ENCODE measurements around the gene UBE2E1.
"Not testable (repeated sequence)": the region's sequence is repeated elsewhere in the genome, so short reads cannot be mapped to it uniquely, and the experiment has no call there.

The UBE2E1 gene

DNA sequence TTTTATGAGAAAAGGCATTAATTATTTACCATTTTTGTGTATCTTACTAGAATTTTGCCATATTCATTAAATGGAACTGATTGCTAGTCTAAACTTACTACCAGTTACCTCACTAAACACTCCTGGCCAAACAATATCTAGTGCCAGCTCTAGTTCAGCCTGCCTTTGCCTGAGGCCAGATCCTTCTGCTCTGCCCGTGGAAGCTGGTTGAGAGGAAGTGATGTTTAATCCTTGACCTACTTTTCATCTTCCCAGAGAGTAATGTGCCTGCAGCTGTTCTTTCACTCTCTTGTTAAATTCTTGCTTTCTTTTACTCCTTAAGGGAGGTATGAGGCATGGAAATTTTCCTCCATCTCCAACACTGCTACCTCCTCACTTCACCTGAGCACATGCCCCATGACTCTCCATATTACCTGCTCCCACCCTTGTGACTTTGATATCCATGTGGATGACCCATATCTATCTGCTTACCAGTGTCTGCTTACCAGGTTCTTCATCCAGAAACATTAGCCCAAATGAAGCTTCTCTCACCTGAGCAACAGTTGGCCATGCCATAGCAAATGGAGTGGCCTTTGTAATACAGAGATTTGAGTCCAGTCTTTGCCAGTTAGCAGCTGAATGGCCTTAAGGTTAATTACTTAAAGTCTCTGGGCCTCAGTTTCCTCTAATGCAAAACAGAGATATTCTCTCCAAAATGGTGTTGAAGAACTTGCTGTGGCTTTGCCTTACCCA lies 53.4 kb downstream of the UBE2E1 start:
- DNase-seq, result no peak

DNA sequence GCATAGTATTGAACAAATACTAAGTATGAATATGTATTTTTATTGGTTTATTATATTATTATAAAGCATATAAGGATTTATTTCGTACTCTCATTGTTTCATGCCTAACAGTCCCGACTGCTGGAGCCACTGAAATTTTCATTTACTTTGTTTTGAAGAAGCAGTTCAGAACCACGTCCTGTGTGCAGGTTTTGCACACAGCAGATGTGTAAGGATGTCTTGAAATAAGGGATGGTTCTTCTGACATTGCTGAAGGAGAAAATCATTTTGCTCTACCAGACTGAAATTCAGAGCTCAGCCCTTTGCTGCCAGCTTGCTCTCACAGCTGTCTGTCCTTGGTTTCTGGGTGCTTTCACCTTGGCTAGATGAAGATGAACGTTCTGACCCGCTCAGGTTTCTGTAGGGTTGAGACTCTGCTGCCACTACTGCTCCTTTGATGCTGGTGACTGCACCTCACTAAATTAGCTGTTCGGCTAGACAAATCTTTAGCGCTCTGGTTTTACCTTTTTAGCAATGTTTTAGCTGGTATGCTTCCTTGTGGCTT lies 54.2 kb downstream of the UBE2E1 start:
- DNase-seq, result no peak

DNA sequence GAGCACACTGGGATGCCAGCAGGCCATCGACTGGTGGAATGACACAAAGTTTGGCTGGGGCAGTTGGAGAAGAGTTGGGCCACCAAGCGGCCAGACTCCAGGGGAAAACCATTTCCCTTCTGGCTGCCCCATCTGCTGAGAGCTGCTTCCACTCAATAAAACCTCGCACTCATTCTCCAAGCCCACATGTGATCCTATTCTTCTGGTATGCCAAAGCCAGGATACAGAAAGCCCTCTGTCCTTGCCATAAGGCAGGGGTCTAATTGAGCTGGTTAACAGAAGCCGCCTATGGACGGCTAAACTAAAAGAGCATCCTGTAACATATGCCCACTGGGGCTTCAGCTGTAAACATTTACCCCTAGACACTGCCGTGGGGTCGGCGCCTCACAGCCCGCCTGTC lies 55.9 kb downstream of the UBE2E1 start:
- no peak for DNase-seq

DNA sequence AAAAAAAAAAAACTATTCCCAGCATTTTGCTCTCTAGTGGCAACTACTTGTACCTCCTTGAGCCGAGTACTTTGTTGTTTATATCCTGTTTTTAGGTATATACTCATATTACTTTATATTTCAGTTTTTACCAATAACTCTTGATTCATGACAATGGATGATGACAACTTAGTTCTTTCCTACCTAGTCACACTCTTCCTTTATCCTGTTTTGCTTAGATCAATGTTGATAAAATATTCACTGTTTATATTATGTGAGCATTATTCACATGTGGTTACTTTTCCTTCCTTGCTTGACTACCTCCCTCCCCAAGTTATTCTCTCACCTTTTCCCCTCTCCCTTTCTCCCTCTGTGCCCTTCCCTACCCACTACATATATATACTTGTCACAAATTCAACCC lies 57.3 kb downstream of the UBE2E1 start:
- DNase-seq, result no peak

DNA sequence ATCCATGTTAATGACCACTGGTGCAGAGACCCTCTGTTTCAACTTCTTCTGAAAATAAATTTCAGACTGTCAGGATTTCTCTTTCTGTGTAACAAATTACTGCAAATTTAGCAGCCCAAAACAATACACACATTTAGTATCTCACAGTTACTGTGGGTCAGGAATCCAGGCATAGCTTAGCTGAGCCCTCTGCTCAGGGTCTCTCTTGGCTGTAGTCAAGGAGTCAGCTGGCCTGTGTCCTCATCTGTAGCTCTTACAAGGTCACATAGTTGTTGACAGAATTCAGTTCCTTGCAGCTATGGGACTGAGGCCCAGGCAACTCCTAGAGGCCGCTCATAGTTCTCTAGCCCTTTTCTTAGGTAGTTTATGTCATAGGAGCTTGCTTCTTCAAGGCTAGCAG lies 59.2 kb downstream of the UBE2E1 start:
- DNase-seq, result no peak

DNA sequence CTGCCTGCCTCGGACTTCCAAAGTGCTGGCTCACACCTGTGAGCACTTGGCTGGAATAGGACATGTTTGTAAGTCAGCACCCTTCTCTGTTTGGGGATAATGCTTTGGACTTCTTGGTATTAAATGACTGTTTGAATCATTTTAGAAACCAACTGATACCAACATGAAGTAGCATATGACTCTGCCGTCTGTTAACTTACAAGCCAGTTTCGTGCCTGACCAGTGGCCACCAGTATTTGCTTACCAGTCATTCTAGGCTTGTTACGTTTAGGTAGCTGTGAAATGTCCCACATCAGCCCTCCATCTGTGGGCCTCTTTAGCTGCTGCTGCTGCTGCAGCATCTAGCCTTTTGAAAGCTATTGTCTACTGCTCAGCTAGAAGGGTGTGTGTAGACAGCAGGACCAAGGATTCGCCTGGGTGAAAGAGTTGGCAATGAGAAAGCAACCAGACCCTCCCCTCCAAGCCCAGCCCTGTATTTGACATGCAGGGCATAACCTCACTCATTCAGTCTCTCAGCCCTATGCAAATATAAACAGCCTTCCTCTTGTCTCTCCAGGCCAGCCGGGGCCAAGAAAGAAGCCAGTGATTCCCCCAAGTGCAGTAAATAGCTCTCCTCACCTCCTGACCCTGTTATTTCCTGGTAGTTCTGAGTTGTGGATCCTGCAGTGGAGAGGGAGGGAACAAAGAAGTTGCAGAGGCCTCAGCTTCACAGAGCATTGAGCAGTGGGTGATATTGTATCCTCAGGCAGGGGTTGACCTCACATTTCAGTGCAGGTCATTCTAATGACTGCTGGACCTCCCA lies 60.0 kb downstream of the UBE2E1 start:
- peak; percentile 39 for DNase-seq

DNA sequence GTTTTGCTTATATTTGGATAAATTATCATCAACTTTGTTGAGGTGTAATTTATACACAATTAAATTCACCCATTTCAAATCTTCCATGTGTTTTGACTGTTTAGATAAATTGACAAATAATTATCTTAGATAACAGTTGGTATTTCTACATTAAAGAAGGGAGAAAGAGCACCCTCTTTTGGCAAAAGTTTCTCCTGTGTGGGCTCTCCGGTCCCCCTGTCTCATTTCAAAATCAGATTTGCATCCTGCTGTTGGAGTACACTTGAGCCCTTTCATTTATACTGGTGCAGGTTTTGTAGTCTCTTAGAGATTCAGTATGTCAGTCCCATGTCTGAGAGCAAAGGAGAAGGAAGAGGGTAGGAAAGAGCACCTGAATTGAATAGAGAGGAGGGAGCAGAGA lies 61.6 kb downstream of the UBE2E1 start:
- no peak for DNase-seq

DNA sequence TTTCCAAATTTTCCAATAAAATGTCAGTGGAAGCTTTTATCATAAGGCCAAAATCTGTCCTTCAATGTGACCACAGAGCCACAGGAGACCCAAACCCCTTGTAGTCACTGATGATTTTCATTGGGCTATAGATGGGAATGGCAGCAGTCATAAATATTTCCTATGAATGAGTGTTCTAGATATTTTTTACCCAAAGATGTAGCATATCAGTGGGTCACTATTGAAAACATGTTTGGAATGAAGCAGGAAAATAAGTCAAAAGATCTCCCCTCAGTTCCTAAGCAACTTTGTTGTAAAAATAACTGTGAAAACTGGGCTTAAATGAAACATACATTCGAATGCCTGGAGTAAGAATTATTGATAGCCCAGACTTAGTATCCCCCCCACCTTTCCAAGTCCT lies 62.1 kb downstream of the UBE2E1 start:
- DNase-seq, result no peak

DNA sequence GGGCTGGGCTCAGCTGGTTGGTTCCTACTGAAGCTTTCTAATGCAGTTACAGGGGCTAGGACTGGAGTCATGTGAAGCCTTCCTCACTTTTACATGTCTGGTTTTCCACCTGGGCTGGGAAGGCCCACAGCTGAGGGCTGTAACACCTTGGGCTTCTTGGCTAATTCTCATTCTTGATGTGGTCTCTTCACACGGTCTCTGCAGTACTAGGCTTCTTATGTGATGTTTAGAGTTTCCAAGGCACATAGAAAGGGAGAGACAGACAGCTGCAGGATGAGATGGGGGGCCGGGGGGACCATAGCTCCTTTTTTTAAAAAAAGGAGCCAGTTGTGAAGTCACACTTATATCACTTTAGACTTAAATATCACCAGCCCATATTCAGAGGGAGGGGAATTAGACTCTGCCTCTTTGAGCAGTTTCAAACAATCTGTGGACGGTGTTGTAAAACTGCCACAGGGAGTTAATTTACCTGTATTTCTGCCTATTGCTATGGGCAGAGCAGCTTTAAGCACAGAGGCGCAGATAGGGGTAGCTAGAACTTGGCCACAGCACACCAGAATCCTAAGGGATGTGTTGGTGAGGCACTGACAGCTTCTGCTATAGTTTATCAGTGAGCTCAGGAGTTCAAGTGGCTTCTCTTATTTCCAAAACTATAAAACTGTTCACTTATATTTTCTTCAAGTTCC lies 64.4 kb downstream of the UBE2E1 start:
- no peak for DNase-seq

DNA sequence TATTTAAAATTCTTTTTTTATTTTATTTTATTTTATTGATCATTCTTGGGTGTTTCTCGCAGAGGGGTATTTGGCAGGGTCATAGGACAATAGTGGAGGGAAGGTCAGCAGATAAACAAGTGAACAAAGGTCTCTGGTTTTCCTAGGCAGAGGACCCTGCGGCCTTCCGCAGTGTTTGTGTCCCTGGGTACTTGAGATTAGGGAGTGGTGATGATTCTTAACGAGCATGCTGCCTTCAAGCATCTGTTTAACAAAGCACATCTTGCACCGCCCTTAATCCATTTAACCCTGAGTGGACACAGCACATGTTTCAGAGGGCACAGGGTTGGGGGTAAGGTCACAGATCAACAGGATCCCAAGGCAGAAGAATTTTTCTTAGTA lies 64.9 kb downstream of the UBE2E1 start:
- not testable (repeated sequence) for DNase-seq

DNA sequence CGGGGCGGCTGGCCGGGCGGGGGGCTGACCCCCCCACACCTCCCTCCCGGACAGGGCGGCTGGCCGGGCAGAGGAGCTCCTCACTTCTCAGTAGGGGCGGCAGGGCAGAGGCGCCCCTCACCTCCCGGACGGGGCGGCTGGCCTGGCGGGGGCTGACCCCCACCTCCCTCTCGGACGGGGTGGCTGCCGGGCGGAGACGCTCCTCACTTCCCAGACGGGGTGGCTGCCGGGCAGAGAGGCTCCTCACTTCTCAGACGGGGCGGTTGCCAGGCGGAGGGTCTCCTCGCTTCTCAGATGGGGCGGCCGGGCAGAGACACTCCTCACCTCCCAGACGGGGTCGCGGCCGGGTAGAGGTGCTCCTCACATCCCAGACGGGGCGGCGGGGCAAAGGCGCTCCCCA lies 65.6 kb downstream of the UBE2E1 start:
- DNase-seq, result not testable (repeated sequence)

DNA sequence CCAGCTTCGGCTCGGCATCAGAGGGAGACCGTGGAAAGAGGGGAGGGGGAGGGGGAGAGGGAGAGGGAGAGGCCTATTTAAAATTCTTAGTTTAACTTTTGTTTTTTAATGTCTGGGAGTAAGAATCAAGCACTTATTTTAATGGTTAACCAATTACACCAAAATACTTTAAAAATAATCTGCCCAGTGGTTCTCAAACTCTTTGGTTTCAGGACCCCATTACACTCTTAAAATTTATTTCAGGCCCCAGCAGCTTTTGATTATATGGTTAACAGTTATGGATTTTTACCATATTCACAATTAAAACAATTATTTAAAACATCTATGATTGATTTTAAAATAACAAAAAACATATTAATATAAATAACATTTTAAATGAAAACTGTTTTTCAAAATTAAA lies 66.6 kb downstream of the UBE2E1 start:
- DNase-seq, result no peak

DNA sequence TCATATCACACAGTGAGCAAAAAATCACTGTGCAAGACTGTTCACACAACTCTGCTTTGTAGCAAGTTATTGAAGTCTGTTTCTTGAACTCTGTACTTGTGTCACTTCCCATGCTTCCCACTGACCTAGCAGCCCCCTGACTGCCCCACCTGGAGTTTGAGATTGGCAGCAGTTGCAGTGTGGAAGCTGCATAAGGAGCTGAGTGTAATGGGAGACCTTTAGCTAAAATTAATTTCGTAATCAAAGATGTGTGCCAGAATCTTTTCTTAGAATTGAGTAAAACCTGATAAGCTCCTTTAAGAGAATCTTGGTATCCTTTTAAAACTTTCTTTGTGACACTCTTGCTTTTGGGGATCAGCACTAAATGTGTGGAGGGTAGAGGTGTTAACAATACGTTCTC lies 68.2 kb downstream of the UBE2E1 start:
- DNase-seq, result no peak

DNA sequence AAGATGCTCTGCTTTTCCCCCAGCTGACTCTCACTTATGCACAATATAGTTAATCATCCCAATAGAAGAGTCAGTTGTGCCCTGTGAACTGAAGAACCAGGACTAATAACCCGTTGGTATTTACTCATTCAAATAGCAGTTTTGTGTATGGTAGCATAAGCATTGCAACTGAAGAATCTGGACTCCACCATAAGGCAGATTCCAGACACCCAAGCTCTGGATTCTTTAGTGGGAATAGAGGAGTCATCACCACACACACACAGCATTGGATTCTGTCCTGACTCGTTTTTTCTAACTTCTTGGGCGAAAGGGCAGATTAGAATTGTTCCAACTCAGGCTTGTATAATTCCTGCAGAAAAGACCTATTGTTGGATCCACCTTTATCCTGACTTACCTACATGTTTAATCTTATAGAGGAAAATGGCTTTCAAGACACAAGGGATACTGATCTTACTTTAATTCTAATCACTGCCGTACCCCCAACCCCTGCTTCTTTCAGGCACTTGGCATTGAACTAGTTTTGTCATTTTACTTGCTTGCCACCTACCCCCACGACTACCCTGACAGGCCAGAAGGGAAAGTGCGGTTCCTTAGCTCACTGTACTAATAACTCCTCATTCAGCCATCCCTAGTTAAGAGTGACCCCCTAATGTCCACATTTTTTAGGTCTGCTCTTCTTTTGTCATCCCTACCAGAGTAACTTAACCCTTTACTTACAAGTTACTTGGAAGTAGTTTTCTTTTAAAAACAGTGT lies 68.8 kb downstream of the UBE2E1 start:
- no peak for DNase-seq

DNA sequence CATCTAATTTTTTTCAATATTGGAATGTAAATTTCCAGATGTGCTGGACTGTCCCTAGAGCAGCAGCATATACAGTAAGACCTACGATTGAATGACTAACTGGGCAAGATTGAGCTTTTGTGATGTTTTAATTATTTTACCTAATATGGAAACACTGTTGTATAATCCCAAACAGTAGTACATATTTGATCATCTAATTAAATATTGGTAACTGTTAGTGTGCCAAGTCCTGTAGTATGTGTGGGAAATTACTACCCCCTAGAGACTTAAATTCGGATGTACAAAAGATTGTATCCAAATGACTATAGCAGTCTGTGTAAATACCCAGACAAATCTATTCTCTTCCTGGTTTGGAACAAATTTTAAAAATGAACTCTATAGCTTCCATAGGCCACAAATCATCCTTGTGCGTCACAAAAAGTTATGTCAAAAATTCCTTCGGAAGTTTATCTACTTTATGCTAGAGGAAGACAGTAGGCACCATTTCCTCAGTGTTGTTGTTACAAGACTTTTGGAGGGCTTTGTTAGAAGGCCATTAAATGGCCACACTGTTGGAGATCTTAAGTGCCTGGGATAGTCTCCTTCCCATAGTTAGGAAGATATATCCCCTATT lies 69.5 kb downstream of the UBE2E1 start:
- no peak for DNase-seq

DNA sequence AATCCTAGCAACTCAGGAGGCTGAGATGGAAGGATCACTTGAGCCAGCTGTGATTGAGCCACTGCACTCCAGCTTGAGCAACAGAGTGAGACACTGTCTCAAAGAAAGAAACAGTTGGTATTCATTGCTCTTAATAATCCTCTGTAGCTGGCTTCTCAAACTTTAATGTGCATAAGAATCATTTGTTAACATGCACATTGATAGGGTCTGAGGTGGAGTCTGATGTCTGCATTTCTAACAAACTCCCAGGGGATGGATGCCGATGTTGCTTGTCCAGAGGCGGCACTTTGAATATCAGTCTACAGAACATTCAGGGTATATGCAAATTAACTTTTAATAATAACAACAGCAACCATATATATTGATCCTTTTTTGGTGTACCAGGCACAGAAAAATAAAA lies 71.2 kb downstream of the UBE2E1 start:
- DNase-seq, result no peak

DNA sequence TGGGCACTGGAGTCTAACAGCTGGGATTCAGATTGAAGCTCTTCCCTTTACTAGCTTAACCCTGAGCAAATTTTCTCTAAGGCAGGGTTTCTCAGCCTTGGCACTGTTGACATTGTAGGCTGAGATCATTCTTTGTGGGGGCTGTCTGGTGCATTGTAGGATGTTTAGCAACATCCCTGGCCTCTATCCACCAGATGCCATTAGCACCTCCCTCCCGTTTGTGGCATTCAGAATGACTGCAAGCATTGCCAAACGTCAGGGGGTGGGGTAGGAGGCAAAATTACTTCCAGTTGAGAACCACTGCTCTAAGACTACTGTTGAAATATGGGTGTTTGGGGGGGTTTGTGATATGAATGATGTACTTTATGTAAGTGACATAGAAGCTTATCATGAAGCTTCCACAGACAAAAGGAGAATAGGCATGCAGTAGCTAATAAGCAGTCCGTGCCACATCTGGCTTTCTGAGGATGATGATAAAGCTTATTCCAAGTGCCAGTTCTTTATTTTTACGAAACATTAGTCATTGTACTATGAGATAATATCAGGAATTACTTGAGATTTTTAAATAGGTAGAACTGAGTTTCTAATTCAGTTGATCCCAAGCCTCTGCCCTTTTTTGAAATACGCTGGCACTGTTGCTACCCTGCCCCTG lies 71.7 kb downstream of the UBE2E1 start:
- DNase-seq, result no peak

DNA sequence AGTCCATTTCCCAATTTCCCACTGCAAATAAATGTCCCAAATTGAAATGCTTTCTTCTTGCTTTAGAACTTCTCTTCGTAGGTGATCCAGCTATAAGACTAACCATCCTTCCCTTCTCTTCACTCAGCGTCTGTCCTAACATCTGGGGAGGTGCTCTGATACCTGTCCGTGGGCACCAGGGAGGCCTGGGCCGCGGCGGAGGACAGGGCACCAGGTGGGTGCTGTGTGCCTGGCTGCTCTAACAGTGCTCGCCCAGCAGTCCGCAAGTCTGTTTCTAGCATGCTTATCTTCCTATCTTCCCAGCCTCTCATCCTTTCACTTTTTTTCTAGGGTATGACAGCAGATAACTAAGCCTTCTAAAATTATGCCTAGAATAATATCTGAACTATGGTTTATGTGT lies 73.7 kb downstream of the UBE2E1 start:
- no peak for DNase-seq

DNA sequence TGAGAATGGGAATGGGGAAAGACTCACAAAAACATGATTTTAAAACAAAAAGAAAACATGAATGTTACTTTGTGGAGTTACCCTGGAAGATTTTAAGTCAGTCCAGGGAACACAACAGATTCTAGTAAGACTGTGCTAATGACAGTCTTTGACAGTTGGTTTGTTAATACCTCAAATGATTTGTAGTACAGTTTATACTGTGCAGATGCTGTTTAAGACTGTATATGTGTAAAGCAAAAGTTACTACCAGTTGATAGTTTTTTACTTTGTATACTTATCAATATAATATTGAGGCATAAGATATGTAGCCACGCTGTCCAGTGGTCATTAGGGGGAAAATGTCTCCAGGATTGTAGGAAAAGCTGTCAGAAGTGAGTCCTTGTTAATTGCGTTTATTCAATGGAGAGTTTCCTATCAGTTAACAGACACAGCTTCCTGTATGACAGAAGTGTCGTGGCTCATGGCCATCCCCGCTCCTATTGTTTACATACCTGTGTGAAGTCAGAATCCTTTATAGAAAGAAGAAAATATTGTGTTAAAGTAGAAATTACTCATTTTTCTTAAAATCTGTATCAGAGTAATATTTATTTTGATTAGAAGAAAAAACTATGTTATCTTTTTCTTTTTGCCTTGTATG lies 75.1 kb downstream of the UBE2E1 start:
- DNase-seq, result peak; percentile 8

DNA sequence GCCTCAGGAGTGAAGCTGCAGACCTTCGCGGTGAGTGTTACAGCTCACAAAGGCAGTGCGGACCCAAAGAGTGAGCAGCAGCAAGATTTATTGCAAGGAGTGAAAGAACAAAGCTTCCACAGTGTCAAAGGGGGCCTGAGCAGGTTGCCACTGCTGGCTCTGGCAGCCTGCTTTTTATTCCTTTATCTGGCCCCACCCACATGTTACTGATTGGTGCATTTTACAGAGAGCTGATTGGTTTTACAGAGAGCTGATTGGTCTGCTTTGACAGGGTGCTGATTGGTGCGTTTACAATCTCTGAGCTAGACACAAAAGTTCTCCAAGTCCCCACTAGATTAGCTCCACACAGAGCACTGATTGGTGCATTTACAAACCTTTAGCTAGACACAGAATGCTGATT lies 76.2 kb downstream of the UBE2E1 start:
- DNase-seq, result not testable (repeated sequence)

DNA sequence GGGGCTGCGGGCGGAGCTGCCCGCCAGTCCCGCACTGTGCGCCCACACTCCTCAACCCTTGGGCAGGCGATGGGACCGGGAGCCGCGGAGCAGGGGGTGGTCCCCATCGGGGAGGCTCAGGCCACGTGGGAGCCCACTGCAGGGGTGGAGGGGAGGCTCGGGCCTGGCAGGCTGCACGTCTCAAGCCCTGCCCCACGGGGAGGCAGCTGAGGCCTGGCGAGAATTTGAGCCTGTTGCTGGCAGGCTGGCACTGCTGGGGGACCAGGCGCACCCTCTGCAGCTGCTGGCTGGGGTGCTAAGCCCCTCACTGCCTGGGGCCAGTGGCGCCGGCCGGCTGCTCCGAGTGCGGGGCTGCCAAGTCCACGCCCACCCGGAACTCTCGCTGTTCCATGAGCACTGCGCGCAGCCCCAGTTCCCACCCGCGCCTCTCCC lies 76.7 kb downstream of the UBE2E1 start:
- no peak for DNase-seq
